Neutrophil (primary cell): Measurements from ENCODE around the gene B3GNT7.

Source experiments
- H3K27ac ChIP-seq: fragments of 200-600 bp; sonication (generic); 2 replicates; pipeline ENCODE4 v1.5.1; 2016; ENCODE audit warnings: mild to moderate bottlenecking, moderate library complexity
- H3K27me3 ChIP-seq: fragments of 200-600 bp; sonication (generic); 2 replicates; pipeline ENCODE4 v1.6.0; 2016; ENCODE audit warnings: mild to moderate bottlenecking
- H3K36me3 ChIP-seq: fragments of 200-600 bp; sonication (generic); 2 replicates; pipeline ENCODE4 v1.5.1; 2017
- H3K4me1 ChIP-seq, 2 experiments: fragments of 200-600 bp in 1 of 2; sonication (generic) in 1 of 2; 1 replicate in 1 of 2; 2 replicates in 1 of 2; pipeline versions ENCODE4 v1.5.1 to v1.6.1; 2013 to 2016; ENCODE audit warnings: low read depth in 1 of 2, low read length in 1 of 2, mild to moderate bottlenecking in 1 of 2, moderate library complexity in 1 of 2; ENCODE audit not compliant: control insufficient read depth in 1 of 2, insufficient read depth in 1 of 2
- H3K4me3 ChIP-seq, 2 experiments: fragments of 200-600 bp in 1 of 2; sonication (generic) in 1 of 2; 1 replicate in 1 of 2; 2 replicates in 1 of 2; pipeline ENCODE4 v1.5.1; 2013 to 2016; ENCODE audit warnings: low read depth in 1 of 2, low read length in 1 of 2, mild to moderate bottlenecking in 1 of 2, moderate library complexity in 1 of 2
- H3K9me3 ChIP-seq: fragments of 200-600 bp; sonication (generic); 2 replicates; pipeline ENCODE4 v1.5.1; 2016
- TF ChIP-seq, protein P1 (sequence below): fragments of 200-600 bp; sonication (generic); IDR thresholded peaks from 2 replicates; pipeline ENCODE4 v1.5.1; 2016; ENCODE audit warnings: antibody characterized with exemption

The B3GNT7 gene

GRCh38 chr2:231413456-231413855 is 17.9 kb downstream of the B3GNT7 start:
- Histone ChIP-seq H3K9me3 (peaks cover 3% of the 10 kb centered on the region), H3K4me1 (peaks cover 9 to 10% of the 10 kb centered on the region in 2 experiments), H3K27me3 (peaks cover 43% of the 10 kb centered on the region), H3K4me3 (no peak overlapping the region), H3K27ac (no peak overlapping the region), H3K36me3 (no peaks in the 10 kb centered on the region)
- TF ChIP-seq, protein P1, sequence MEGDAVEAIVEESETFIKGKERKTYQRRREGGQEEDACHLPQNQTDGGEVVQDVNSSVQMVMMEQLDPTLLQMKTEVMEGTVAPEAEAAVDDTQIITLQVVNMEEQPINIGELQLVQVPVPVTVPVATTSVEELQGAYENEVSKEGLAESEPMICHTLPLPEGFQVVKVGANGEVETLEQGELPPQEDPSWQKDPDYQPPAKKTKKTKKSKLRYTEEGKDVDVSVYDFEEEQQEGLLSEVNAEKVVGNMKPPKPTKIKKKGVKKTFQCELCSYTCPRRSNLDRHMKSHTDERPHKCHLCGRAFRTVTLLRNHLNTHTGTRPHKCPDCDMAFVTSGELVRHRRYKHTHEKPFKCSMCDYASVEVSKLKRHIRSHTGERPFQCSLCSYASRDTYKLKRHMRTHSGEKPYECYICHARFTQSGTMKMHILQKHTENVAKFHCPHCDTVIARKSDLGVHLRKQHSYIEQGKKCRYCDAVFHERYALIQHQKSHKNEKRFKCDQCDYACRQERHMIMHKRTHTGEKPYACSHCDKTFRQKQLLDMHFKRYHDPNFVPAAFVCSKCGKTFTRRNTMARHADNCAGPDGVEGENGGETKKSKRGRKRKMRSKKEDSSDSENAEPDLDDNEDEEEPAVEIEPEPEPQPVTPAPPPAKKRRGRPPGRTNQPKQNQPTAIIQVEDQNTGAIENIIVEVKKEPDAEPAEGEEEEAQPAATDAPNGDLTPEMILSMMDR, result no peak

- TF ChIP-seq, protein P1, result no peak
- H3K4me1 ChIP-seq, result peaks cover 9 to 10% of the 10 kb centered on the region in 2 experiments
- no peak overlapping the region for H3K27ac ChIP-seq
- peaks cover 43% of the 10 kb centered on the region for H3K27me3 ChIP-seq
- no peaks in the 10 kb centered on the region for H3K36me3 ChIP-seq
- H3K9me3 ChIP-seq, result peaks cover 3% of the 10 kb centered on the region
- H3K4me3 ChIP-seq, result no peak overlapping the region
Measured at GRCh38 chr2:231413921-231414476, 18.5 kb downstream of the B3GNT7 start.

GRCh38 chr2:231415029-231415428 is 19.5 kb downstream of the B3GNT7 start:
- TF ChIP-seq, protein P1, result no peak
- H3K27me3 ChIP-seq, result peaks cover 43% of the 10 kb centered on the region
- peaks cover 3% of the 10 kb centered on the region for H3K9me3 ChIP-seq
- no peak overlapping the region for H3K27ac ChIP-seq
- H3K4me1 ChIP-seq, result peaks cover 9 to 10% of the 10 kb centered on the region in 2 experiments
- no peak overlapping the region for H3K4me3 ChIP-seq
- no peaks in the 10 kb centered on the region for H3K36me3 ChIP-seq

DNA sequence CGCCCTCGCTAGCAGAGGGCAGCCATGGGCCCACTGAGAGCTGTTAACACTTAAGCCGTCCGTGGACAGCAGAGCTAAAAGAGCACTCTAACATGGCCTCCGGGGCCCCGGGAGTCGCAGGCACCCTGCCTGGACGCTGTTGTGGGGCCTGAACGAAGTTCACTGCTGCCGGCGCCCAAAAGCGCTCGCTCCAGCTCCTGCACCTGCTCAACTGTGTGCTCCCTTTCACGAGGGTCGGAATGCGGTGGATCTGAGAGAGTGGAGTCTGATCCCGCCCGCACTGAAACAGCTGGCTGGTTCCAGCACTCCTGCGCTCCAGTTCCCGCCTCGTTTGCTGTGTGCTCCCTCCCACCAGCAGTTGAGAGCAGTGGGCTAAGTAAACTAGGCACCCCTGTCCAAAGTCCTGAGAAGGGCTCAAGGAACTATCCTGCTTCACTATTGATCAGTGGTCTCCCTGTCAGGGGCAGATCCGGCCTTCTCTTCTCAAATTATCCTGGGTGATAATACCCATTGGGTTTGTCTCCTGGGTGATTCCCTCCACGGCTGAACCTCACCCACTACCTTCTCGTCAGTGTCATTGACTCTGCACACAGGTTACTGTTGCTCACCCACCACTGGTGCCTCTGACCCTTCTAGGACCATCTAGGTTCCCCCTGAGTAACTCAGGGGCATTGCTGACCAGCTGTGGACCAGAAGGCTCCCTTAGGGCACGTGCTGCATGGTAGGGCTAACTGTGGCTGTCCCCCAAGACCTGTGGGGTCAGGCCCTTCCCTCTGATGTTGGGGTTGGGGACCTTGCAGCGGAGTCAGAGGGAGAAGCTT is 23.5 kb downstream of the B3GNT7 start:
- TF ChIP-seq, protein P1, result no peak

DNA sequence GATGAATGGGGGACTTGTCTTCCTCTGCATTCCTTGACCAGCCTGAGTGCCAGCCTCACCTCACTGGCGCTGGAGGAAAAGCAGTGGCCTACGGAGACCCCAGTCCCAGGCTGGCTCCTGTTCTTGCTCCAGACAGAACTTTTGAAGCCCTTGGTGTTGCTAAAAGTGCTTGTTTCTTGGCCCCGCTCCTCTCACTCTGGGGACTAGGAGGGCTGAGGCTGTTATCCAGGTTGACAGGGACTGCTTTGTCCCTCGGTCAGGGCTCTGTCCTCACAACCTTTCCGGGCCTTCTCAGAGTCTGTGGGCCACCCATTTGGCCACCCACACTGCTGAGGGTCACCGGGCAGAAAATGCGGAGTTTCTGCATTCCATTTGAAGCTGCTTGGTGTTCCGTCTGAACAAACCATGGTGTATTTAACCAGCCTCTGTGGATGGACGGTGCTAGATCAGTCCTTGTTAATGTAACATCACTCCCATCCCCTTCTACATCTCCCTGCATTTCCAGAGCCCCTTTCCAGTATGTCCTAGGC is 25.6 kb downstream of the B3GNT7 start:
- Histone ChIP-seq H3K27ac (no peak overlapping the region), H3K4me1 (no peaks in the 10 kb centered on the region), H3K9me3 (no peaks in the 10 kb centered on the region), H3K36me3 (no peaks in the 10 kb centered on the region), H3K4me3 (no peak overlapping the region), H3K27me3 (no peaks in the 10 kb centered on the region)
- TF ChIP-seq, protein P1, result no peak

More for the DNA sequence above, 23.5 kb downstream of the B3GNT7 start:
- Histone ChIP-seq H3K4me3 (no peak overlapping the region), H3K27me3 (peaks cover 5% of the 10 kb centered on the region), H3K36me3 (no peaks in the 10 kb centered on the region), H3K27ac (no peak overlapping the region), H3K9me3 (no peaks in the 10 kb centered on the region), H3K4me1 (no peaks in the 10 kb centered on the region)
